ENCODE data around the gene MAP4K5. TPM values are rescaled to one million over a fixed set of nuclear protein-coding genes. Genes with fewer than 3 reads are reported as not detected.

Gene MAP4K5
- total and polyA plus RNA-seq, 2 of the 13 experiments (the other 11 are each of a cell fraction or from before 2014, with no cell fraction given): 12.7 to 23.9 TPM

GRCh38 chr14:50532502-50533240 is at the start of gene MAP4K5 (continued):
- TF ChIP-seq, protein P1, sequence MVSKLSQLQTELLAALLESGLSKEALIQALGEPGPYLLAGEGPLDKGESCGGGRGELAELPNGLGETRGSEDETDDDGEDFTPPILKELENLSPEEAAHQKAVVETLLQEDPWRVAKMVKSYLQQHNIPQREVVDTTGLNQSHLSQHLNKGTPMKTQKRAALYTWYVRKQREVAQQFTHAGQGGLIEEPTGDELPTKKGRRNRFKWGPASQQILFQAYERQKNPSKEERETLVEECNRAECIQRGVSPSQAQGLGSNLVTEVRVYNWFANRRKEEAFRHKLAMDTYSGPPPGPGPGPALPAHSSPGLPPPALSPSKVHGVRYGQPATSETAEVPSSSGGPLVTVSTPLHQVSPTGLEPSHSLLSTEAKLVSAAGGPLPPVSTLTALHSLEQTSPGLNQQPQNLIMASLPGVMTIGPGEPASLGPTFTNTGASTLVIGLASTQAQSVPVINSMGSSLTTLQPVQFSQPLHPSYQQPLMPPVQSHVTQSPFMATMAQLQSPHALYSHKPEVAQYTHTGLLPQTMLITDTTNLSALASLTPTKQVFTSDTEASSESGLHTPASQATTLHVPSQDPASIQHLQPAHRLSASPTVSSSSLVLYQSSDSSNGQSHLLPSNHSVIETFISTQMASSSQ (IDR thresholded peaks at IDR 0.05; ENCODE audit: low read depth): no peak
- TF ChIP-seq, protein P1 (CRISPR knock-in tag; IDR thresholded peaks at IDR 0.05; ENCODE audit: borderline replicate concordance): peak; percentile 42; the same call in 1 of the 2 replicates
- peak; percentile 87 for TF ChIP-seq ZNF619 (CRISPR knock-in tag; IDR thresholded peaks at IDR 0.05)
- TF ChIP-seq, protein P2, sequence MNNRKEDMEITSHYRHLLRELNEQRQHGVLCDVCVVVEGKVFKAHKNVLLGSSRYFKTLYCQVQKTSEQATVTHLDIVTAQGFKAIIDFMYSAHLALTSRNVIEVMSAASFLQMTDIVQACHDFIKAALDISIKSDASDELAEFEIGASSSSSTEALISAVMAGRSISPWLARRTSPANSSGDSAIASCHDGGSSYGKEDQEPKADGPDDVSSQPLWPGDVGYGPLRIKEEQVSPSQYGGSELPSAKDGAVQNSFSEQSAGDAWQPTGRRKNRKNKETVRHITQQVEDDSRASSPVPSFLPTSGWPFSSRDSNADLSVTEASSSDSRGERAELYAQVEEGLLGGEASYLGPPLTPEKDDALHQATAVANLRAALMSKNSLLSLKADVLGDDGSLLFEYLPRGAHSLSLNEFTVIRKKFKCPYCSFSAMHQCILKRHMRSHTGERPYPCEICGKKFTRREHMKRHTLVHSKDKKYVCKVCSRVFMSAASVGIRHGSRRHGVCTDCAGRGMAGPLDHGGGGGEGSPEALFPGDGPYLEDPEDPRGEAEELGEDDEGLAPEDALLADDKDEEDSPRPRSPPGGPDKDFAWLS (CRISPR knock-in tag; IDR thresholded peaks at IDR 0.05; ENCODE audit: borderline replicate concordance): 0 out of 2 replicates have a peak, but pooled peaks have one; percentile 60
- no peak for TF ChIP-seq ATF7 (IDR thresholded peaks at IDR 0.05)
- 0 out of 2 replicates have a peak, but pooled peaks have one; percentile 20 for TF ChIP-seq ATF7 (CRISPR knock-in tag; IDR thresholded peaks at IDR 0.05)
- TF ChIP-seq ZNF574 (CRISPR knock-in tag; IDR thresholded peaks at IDR 0.05): peak; percentile 58
- peak; percentile 46; the same call in 1 of the 2 replicates for TF ChIP-seq ZBTB33 (CRISPR knock-in tag; IDR thresholded peaks at IDR 0.05)
- peak; percentile 81 for TF ChIP-seq ZBTB7A (CRISPR knock-in tag; IDR thresholded peaks at IDR 0.05)
- peak; percentile 52; the same call in 1 of the 2 replicates for TF ChIP-seq NR2C2 (CRISPR knock-in tag; IDR thresholded peaks at IDR 0.05; ENCODE audit: borderline replicate concordance)
- TF ChIP-seq ZNF546 (CRISPR knock-in tag; conservative IDR thresholded peaks at IDR 0.05): no peak
- peak; percentile 88; the same call in 1 of the 2 replicates for TF ChIP-seq UBTF (CRISPR knock-in tag; IDR thresholded peaks at IDR 0.05)
- peak; percentile 25 to 55; a peak in 3 of 4 replicates for TF ChIP-seq POLR2A (IDR thresholded peaks at IDR 0.05; ENCODE audit: insufficient read depth in 1 of 2, low read depth in 2 of 2, low read length in 2 of 2)
